ENCODE measurements around the gene CDCA8. TPM values are rescaled to one million over a fixed set of nuclear protein-coding genes. Genes with fewer than 3 reads are reported as not detected.

Gene CDCA8
- total RNA-seq, 1 experiment from 2014 or later: 51.7 TPM

DNA sequence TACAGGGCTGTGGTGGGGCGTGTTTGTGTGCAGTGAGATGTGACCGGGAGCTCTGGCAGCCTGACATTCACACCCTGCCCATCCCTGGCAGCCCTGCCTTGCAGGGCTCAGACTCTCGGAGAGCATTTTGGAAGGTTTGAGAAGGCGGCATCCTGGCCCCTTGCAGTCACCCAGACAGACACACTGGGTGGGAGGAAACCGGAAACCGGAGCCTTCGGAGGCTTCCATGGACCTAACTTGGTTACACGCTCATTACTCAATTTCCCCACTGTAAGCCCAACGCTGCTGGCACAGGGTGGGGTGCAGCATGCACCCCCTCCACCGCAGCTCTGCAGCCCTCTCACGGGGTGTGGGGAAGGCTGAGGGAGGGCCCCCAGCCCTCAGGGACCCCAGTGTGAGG lies 35.4 kb upstream of the CDCA8 start (continued):
- no peak for TF ChIP-seq EZH2 (IDR thresholded peaks at IDR 0.05)

DNA sequence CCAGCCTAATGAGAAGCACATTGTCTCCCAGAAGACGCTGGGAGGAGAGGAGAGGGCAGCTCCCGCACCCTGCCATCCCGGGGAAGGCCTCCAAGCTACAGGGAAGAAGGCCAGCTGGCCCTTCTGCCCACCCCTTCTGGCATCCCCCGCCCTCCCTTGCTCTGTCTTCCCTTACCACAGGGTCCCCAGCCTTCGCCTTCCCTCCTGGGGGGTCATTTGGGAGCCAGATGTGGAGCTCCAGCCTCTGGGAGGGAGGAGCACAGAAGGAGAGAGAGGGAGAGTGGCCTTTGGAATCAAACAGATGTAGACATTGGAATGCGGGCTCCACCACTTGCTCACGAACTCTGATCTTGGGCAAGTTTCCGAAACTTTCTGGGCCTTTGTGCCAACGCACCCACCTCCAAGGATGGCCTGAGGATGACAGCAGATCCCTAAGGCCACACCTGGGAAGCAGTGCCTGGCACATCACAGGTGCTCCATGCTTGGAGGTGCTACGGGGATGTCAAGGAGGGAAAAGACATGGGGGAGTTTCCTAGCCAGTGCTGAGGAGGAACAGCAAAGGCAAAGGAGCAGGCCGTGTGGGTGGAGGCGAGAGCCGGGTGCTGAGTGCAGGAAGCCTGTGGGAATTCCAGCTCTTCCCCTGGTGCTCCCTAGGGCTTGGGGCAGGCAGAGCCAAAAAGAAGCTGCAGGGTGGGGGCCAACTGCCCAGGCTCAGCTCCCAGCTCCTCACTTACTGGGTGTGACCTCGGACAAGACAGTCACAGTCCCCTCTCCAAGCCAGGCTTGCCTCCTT lies 34.5 kb upstream of the CDCA8 start:
- Histone ChIP-seq H2AFZ (ENCODE audit: low read depth, low read length, poor library complexity, severe bottlenecking) (no peak overlapping the region), H3K27ac (ENCODE audit: low read depth, low read length) (no peak overlapping the region), H4K20me1 (ENCODE audit: insufficient read depth) (no peaks in the 10 kb centered on the region), H3K9me3 (ENCODE audit: control insufficient read depth in 1 of 2, insufficient read depth in 1 of 2, low read depth in 1 of 2, low read length in 2 of 2) (no peaks in the 10 kb centered on the region), H3K27me3 (ENCODE audit: insufficient read depth, low read length) (no peaks in the 10 kb centered on the region), H3K9ac (ENCODE audit: low read length) (no peak overlapping the region), H3K79me2 (ENCODE audit: insufficient read depth, low read length) (no peaks in the 10 kb centered on the region), H3K36me3 (ENCODE audit: control insufficient read depth in 1 of 2, insufficient read depth in 2 of 2, low read length in 2 of 2) (no peaks in the 10 kb centered on the region), H3K9me2 (ENCODE audit: insufficient read depth) (no peaks in the 10 kb centered on the region), H3K4me2 (ENCODE audit: low read length) (no peak overlapping the region), H3K4me1 (ENCODE audit: control insufficient read depth in 1 of 2, insufficient read depth in 2 of 2, low read length in 2 of 2) (no peaks in the 10 kb centered on the region), H3K4me3 (replicated peaks in 1 of 2; ENCODE audit: low read depth in 1 of 2, low read length in 2 of 2) (no peak overlapping the region)
- POLR2A ChIA-PET: no interaction called here
- RAD21 ChIA-PET (ENCODE audit: low non-redundant PET in 1 of 2, low total read pairs in 2 of 2, uncharacterized antibody in 2 of 2, unreplicated experiment in 2 of 2): no interaction called here
- no peak for DNase-seq (ENCODE audit: low read depth, low spot score)
- intact Hi-C loops (cut with micrococcal nuclease): no loop called here
- CTCF ChIA-PET: no interaction called here
- ATAC-seq: no peak
- no TSS peak for BruUV-seq (replicated peaks)
- TF ChIP-seq YY1 (IDR thresholded peaks at IDR 0.05; ENCODE audit: extremely low read depth, insufficient replicate concordance, low read depth, low read length) (no peak), EGR1 (IDR thresholded peaks at IDR 0.05; ENCODE audit: low read depth) (no peak), RAD21 (IDR thresholded peaks at IDR 0.05; ENCODE audit: low read depth) (no peak), EZH2phosphoT487 (IDR thresholded peaks at IDR 0.05; ENCODE audit: borderline replicate concordance) (no peak), SP1 (IDR thresholded peaks at IDR 0.05; ENCODE audit: low read depth) (no peak), TCF7L2 (IDR thresholded peaks at IDR 0.05; ENCODE audit: borderline replicate concordance, extremely low read depth, insufficient read depth, insufficient read length) (no peak), ZNF274 (IDR thresholded peaks at IDR 0.05; ENCODE audit: low read depth, low read length) (no peak), SIN3A (IDR thresholded peaks at IDR 0.05; ENCODE audit: low read depth) (no peak), ZFX (IDR thresholded peaks at IDR 0.05) (no peak), CBX3 (IDR thresholded peaks at IDR 0.05; ENCODE audit: low read depth) (no peak), ELF1 (IDR thresholded peaks at IDR 0.05; ENCODE audit: borderline replicate concordance, low read depth) (no peak), JUND (IDR thresholded peaks at IDR 0.05) (no peak)
- TF ChIP-seq, protein P1, sequence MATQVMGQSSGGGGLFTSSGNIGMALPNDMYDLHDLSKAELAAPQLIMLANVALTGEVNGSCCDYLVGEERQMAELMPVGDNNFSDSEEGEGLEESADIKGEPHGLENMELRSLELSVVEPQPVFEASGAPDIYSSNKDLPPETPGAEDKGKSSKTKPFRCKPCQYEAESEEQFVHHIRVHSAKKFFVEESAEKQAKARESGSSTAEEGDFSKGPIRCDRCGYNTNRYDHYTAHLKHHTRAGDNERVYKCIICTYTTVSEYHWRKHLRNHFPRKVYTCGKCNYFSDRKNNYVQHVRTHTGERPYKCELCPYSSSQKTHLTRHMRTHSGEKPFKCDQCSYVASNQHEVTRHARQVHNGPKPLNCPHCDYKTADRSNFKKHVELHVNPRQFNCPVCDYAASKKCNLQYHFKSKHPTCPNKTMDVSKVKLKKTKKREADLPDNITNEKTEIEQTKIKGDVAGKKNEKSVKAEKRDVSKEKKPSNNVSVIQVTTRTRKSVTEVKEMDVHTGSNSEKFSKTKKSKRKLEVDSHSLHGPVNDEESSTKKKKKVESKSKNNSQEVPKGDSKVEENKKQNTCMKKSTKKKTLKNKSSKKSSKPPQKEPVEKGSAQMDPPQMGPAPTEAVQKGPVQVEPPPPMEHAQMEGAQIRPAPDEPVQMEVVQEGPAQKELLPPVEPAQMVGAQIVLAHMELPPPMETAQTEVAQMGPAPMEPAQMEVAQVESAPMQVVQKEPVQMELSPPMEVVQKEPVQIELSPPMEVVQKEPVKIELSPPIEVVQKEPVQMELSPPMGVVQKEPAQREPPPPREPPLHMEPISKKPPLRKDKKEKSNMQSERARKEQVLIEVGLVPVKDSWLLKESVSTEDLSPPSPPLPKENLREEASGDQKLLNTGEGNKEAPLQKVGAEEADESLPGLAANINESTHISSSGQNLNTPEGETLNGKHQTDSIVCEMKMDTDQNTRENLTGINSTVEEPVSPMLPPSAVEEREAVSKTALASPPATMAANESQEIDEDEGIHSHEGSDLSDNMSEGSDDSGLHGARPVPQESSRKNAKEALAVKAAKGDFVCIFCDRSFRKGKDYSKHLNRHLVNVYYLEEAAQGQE (IDR thresholded peaks at IDR 0.05; ENCODE audit: low read depth): no peak
- TF ChIP-seq, protein P2, sequence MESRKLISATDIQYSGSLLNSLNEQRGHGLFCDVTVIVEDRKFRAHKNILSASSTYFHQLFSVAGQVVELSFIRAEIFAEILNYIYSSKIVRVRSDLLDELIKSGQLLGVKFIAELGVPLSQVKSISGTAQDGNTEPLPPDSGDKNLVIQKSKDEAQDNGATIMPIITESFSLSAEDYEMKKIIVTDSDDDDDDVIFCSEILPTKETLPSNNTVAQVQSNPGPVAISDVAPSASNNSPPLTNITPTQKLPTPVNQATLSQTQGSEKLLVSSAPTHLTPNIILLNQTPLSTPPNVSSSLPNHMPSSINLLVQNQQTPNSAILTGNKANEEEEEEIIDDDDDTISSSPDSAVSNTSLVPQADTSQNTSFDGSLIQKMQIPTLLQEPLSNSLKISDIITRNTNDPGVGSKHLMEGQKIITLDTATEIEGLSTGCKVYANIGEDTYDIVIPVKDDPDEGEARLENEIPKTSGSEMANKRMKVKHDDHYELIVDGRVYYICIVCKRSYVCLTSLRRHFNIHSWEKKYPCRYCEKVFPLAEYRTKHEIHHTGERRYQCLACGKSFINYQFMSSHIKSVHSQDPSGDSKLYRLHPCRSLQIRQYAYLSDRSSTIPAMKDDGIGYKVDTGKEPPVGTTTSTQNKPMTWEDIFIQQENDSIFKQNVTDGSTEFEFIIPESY (IDR thresholded peaks at IDR 0.05; ENCODE audit: extremely low read depth, insufficient replicate concordance, low read length): no peak
